GM21528 (cell line): ENCODE data around the gene FARP1.

Experiments
- ATAC-seq: cut with Tn5 transposase; IDR thresholded peaks from one replicate; pipeline ENCODE4 v1.9.1; 2021; ENCODE audit warnings: mild to moderate bottlenecking, moderate library complexity; ENCODE audit not compliant: unreplicated experiment, low FRiP score

The FARP1 gene

DNA sequence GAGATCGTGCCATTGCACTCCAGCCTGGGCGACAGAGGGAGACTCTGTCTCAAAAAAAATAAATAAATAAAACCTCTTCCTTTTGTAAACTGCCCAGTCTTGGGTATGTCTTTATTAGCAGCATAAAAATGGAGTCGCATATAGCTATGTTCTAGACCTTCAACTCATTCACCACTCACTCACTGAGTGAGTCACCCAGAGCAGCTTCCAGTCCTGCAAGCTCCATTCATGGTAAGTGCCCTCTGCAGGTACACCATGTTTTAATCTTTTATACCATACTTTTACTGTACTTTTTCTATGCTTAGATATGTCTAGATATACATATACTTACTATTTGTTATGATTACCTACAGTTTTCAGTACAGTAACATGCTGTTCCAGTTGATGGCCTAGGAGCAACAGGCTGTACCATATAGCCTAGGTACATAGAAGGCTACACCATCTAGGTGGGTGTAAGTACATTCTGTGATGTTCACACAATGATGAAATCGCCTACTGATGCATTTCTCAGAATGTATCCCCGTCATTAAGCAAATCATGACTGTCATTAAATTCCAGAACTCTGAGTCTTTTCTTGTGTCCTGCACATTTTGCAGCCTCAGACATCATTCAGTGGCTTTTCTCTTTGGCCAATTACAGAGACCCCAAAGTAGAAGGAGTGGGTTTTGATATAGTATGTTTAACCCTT is 13.7 kb upstream of the FARP1 start:
- ATAC-seq: no peak

DNA sequence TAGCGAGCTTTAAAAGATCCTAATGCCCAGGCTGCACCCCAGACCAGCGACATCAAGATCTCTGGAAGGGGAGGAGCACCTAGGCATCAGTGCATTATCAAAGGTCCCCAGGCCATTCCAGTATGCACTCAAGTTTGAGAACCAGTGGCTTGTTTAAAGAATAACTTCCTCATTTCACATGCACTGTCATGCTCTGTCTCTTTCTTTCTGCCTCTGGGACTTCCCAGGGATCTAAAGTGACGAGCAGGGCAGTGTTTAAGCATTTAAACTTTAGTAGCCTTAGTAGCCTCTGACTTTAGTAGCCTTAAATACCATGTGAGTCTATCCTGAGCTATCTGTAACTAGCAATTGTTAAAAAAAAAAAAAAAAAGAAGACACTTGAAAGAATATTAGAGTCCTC is 8.9 kb upstream of the FARP1 start:
- ATAC-seq: no peak

DNA sequence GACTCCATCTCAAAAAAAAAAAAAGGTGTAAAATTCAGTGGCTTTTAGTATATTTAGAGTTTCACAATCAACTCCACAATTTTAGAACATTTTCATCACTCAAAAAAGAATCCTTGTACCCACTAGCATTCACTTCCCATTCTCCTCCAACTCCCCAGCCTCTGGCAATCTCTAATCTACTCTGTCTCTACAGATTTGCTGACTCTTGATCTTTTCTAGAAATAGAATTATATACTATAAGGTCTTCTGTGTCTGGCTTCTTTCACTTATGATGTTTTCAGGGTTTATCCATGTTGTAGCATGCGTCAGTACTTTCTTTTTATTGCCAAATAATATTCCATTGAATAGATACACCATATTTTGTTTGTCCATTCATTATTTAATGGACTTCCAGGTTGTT is 8.0 kb upstream of the FARP1 start:
- ATAC-seq: no peak

DNA sequence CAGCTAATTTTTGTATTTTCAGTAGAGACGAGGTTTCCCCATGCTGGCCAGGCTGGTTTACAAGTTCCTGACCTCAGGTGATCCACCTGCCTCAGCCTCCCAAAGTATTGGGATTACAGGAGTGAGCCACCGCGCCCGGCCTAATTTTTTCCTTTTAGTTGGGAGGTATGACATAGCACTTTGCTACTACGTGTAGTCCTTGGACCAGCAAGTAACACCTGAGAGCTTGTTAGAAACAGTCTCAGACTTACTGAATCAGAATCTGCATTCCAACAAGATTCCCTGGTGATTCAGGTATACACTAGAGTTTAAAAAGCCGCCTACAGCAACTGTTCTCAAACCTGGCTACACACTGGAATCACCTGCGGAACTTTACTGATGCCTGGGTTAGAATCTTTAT is 1.8 kb upstream of the FARP1 start:
- no peak for ATAC-seq

DNA sequence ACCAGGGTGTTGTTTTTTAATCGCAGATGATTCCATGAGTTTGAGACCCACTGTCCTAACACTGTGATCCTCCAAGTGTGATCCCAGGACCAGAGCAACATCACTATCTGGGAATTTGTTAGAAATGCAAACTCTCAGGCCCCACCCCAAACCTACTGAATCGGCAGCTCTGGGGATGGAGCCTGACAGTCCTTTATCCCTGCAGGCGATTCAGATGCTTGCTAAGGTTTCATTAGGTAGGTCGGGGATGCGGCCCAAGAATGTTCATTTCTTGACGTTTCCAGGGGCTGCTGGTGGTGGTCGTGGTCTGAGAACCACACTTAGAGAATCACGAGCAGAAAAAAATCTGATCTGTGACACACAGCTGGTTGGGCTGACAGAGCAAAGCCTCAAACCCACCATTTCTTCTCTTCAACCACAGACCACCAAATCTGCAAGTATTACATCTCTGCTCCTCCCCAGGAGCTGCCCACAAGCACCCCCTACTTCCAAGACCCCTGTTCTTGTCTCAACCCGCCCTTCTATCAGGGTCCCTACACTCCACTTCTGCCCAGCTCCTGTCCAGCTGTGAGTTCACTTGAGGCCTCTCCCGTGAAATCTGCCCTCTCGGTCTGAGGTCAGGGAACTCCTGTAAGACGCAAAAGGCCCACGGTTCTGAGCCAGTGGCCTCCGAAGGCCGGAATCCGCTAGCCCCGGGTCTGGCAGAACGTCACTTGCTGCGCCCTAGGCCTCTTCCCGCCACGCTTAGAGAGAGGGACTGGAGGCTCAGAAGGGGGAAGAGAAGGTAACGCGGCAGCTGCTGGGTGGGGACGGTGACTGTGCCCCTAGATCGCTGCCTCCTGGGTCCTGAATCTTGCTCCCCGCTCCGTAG is 1.1 kb upstream of the FARP1 start:
- ATAC-seq: no peak

DNA sequence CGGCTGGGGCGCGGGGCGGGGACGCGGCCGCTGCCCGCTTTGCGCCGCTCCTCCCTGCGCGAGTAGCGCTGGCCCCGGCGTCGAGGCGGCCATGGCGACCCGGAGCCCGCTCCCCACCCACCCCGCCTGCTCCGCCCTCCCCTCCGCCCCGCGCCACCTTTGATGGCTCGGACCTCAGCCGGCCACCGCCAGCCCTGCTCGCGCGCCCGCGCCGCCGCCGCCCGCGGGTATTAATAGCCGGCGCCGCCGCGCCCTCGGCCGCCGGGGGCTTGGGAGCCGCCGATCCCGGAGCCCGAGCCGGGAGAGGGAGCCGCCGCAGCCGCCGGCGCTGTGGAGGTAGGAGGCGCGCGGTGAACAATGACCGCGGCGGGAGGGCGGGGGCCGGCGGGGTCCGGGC is 261 bp downstream of the FARP1 start:
- peak; percentile 27 for ATAC-seq

DNA sequence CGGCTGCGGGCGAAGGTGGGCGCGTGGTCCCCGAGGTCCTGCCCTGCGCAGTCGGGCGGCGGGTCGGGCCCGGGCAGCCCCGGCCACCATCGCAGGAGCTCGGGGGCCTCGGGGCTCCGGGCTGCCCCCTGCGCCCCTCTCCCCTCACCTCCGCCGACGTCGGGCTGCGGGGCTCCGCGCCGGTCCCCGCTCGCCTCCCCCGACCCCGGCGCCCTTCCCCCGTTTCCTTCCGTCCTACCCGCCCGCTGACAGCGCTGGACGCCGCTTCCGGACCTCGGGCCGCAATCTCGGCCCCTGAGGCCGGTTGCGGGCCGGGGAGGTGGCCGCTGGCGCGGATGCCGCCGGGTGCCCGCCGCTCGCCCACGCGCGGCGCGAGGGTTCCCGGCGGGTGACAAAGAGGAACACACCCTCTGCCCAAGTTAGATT is 720 bp downstream of the FARP1 start:
- ATAC-seq: no peak

DNA sequence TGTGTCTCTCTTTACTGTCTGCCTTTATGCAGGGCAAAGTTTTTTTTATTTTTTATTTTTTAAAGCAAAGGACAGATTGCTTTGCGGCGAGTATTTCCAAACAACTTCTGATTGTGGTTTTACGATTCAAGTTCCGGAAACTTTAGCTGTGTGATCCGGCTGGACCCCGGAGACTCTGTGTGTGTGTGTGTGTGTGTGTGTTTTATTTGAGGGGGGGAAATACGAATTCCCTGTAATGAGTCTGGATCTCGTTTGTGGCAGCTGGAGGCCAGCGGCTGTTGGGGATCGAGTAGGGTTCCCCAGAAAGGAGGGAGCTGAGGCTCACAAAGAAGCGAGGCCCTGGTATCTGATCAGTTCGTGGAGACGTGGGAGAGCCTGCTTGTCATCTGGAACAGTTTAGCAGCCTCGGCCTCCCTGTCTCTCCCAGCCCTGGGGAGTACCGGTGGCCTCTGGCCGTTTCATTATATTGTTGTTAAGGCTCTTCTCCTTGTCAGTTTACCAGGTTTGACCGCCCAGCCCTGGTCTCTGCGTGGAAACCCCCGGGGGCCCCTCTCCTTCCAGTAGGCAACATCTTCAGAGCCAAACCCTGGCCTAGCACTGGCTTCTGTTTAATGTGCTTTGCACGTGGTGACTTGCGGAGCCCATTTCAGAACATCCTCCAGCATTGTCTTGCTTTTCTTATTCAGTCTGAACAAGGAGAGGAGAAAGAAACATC is 1.3 kb downstream of the FARP1 start:
- no peak for ATAC-seq

DNA sequence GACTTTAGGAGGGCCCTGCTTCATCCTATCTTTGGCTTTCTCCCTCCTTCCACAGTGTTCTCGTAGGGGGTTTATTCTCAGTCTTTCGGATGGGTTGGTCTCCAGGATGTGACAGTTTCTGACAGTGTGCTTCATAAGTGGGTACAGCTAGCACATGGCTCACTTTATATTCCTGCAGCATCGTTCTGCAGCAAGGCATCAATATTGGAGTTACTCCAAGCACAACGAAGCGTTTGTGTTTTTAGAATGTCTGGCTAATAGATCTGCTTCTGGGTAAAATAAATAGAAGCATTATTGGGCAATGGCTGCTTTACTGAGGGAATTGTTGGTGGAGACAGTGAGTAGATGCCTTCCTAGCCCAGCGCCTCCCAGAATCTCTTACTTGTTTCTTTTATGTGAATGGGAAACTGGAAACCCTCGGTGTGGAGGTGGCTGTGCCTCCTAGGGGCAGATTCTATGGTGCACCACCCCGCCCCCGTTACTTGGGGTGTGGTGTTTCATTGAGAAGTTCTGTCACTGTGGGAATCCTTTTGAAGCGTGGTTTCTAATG is 2.0 kb downstream of the FARP1 start:
- ATAC-seq: no peak

DNA sequence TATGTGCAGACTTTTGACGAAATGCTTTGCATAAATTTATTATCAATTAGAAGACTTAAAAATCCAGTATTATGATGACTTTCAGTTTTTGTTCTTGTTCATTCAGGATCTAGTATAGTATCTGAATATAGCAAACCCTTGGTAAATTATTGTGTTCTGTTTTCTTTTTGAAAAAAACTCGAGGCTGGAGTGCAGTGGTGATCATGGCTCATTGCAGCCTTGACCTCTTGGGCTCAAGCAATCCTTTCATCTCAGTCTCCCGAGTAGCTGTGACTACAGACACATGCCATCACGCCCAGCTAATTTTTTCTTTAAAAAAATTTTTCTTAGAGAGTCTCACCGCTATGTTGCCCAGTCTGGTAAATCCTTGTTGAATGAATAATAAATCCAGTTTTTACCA is 4.6 kb downstream of the FARP1 start:
- ATAC-seq: no peak

DNA sequence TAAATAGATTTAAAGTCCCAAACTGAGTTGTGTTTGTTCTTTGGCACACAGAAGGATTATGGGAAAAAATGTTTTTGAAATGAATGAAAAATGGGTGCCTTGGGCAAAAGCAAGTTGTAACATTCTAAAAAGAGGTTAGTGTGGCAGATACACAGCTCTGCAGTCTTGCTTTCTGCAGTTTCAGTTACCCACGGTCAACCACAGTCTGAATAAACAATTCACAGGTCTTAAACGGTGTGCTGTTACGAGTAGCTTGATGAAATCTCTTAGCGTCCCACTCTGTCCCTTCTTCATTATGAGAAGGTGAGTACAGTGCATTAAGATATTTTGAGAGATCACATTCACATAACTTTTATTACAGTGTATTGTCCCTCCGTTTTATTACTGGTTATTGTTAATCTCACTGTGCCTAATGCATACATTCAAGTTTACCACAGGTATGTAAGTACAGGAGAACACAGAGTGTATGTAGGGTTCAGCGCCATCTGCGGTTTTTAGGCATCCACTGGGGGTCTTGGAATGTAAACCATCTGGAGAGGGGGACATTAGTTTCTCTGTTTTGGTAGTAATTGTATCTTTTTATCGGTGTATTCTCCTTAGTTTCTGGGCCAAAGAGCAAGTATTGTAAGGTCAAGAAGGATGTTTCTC is 8.1 kb downstream of the FARP1 start:
- no peak for ATAC-seq

DNA sequence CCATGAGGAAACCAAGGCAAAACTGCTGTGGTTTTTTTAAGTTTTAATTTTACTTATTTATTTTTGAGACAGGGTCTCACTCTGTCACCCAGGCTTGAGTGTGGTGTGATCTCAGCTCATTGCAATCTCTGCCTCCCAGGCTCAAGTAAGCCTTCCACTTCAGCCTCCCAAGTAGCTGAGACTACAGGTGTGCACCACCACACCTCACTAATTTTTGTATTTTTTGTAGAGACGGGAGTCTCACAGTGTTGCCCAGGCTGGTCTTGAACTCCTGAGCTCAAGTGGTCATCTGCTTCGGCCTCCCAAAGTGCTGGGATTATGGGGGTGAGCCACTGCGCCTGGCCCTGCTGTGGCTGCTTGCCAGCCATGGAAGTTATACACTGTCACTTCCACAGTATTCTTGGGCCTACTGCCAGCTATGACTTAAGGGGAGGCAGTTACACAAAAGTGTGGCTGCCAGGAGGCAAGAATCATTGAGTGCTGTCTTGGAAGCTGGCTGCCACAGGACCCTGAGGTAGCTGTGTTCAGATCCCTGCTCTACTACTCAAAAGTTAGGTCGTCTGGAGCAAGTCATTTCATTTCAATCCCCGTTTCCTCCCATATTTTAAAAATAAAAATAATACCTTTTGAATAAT is 12.7 kb downstream of the FARP1 start:
- no peak for ATAC-seq

DNA sequence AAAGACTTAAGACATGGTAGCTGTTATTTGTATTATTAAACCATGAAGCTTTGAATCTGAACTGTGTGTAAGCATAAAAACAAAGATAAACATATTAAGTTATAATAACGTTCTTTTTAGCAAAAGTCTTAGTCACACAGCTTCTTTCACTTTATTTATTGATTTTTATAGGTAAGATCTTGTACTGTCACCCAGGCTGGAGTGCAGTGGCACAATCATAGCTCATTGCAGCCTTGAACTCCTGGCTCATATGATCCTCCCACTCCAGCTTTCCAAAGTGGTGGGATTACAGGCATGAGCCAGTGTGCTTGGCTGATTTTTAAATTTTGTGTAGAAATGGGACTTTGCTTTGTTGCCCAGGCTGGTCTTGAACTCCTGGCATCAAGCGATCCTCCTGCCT is 13.4 kb downstream of the FARP1 start:
- no peak for ATAC-seq

DNA sequence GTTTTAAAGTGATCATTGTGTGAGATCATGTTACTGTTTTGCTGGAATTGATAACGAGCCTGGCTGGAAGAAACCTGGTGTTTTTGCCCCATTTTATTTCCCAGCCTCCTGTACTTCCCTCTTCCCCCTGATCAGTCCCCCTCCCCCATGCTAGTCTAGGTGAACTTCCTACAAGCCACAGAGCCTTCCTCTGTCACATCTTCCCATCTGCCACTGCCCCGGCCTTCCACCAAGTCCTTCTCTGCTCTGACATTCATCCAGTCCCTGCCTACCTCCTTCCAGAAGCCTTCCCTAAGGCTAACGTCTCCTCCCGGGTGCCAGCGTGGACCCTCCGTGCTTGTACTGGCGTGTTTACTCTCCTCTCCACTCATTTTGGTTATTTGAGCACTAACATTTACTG is 14.3 kb downstream of the FARP1 start:
- ATAC-seq: no peak

DNA sequence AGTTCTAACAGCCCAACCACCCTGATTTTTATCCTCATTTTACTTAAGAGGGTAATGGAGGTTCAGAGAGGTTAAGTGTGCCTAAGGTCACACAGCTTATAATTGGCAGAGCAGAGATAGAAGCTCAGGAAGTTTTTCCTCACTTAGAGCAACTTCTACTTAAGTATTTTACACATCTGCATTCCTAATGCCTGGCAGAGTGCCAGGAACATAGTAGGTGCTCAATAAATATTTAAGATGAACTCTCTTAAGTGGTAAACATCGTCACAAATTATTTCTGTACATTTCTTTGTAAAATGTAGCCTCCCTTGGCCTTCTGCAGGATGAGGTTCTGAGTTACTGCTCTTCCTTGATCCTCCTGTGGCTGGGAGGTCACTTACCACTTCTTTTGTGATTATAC is 14.7 kb downstream of the FARP1 start:
- ATAC-seq: no peak

DNA sequence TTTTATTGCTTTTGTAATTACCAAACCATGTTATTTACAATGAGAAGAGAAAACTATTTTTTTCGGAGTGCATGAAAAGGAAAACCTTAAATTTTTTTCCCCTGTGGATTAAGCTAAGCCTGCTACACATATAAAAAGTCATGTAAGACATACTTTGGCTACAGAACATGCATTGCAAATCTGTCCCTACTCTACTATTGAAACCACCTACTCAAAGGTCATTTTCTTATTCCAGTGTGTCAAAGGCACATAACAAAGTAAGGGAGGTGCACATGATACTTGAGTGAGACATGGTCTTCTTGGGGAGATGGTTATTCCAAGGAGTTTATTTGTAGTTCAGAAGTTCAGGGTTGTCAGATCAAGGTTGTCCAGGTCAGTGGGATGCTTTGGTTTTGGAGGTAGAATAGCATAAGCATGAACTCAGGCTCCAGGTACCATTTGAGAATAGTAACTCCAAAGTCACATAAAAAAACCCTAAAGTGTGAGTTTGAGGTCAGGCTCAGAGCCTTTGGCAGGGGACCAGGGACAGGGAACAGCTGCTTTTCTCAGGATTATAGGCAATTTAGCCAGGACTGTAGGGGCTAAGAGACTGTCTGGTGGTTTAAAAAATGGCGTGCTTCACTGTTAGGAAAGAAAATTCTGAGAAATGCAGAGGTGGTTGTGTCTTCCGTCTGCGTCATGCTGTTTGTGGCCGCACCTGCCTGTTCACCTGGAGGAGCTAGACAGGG is 15.4 kb downstream of the FARP1 start:
- no peak for ATAC-seq

DNA sequence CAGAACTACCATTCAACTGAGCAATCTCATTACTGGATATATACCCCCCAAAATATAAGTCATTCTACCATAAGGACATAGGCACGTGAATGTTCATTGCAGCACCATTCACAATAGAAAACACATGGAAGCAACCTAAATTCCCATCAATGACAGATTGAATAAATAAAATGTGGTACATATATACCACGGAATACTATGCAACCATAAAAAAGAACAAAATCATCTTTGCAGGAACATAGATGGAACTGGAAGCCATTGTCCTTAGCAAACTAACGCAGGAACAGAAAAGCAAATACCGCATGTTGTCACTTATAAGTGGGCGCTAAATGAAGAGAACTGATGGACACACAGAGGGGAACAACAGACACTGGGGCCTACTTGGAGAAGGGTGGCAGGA is 20.0 kb downstream of the FARP1 start:
- no peak for ATAC-seq

DNA sequence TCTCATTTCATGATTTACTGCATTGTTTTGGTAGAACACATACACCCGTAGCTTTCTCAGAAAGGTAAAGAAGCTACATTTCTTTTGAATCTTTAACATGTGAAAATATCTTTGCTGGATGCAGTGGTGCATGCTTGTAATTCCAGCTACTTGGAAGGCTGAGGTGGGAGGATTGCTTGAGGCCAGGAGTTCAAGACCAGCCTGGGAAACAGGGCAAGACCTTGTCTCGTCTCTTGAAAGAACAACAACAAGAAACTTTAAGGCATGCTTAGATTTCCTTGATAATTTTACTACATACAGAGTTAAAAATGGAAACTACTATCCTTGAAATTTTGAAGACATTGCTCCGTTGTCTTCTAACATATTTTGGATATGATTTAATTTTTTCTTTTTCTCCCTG is 26.4 kb downstream of the FARP1 start:
- no peak for ATAC-seq

DNA sequence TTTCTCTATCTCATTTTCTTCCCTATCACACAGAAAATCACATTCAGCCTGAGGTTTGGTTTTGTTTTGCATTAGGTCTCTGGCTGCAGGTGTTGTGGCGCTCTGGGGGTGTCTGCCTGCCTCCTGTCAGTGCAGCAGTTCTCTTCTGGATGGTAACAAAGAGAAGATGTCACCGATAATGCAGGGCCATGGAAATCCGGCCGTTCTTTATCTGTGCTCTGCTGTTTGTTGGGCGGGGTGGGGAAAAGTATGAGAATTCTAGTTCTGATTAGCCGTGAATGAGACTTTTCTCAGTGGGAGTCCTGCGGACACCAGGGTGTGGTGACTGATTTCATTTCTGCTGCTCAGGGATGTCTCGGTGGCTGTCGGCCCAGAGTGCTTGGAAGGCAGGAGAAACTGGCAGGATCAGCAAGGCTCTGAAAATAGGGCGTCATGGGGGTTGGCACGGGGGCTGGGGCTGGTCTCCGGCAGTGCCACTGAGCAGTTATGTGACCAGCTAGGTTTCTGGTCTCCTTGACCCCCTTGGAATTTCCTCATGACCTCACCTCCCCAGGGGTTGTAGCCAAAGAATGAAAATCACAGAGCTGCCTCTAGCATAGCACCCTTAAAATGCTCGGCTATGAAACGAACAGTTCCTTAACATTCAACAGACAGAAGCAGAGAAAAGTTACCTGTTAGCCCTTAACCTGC is 29.2 kb downstream of the FARP1 start:
- ATAC-seq: no peak
